SK-N-SH (cell line): Measurements from ENCODE around the gene RBMS3. TPM values are rescaled to one million over a fixed set of nuclear protein-coding genes. Genes with fewer than 3 reads are reported as not detected.

Experiments
- CTCF ChIA-PET: fragments of 300-600, 350-600 bp; formaldehyde crosslinking; extraction: SDS; loops from one replicate; lab custom pipeline; 2021; lab: Yijun Ruan, JAX
- POLR2A ChIA-PET: fragments of 350-600 bp; sonication (Branson Sonifier 250); formaldehyde crosslinking; extraction: SDS; loops from one replicate; lab custom pipeline; 2020; ENCODE audit warnings: antibody characterized with exemption, inconsistent platforms; lab: Yijun Ruan, JAX
- DNase-seq: peaks from one replicate; pipeline ENCODE4 v3.0.0; 2012
- H2AFZ ChIP-seq: fragments of 200-600 bp; sonication (generic); 2 replicates; pipeline ENCODE4 v1.8.1; 2016; ENCODE audit warnings: antibody characterized with exemption, mild to moderate bottlenecking, low read depth
- H3F3A ChIP-seq: fragments of 200-600 bp; sonication (generic); replicated peaks from 2 replicates; pipeline ENCODE3; 2016; ENCODE audit warnings: antibody characterized with exemption, mild to moderate bottlenecking; ENCODE audit not compliant: insufficient read depth
- H3K27ac ChIP-seq, 2 experiments: fragments of 200-500 bp in 1 of 2; fragments of 200-600 bp in 1 of 2; sonication (Bioruptor generic) in 1 of 2; sonication (generic), shearing (Covaris generic) in 1 of 2; 2 replicates each; pipeline versions ENCODE4 v1.5.1 to v1.6.1; 2014 to 2016; ENCODE audit warnings: low read depth in 2 of 2, inconsistent platforms in 1 of 2, low read length in 1 of 2, mild to moderate bottlenecking in 1 of 2, mixed read lengths in 1 of 2
- H3K27me3 ChIP-seq: fragments of 200-600 bp; sonication (generic), shearing (Covaris generic); 2 replicates; pipeline ENCODE4 v1.6.1; 2016; ENCODE audit warnings: mixed run types; ENCODE audit not compliant: insufficient read depth
- H3K36me3 ChIP-seq, 2 experiments: fragments of 200-500 bp in 1 of 2; fragments of 200-600 bp in 1 of 2; sonication (Bioruptor generic) in 1 of 2; sonication (generic) in 1 of 2; replicated peaks in 1 of 2; 2 replicates each; pipeline versions ENCODE3 to v1.5.1; 2014 to 2016; ENCODE audit warnings: low read length in 1 of 2, mild to moderate bottlenecking in 1 of 2; ENCODE audit not compliant: insufficient read depth in 2 of 2, control insufficient read depth in 1 of 2
- H3K4me1 ChIP-seq, 2 experiments: fragments of 200-500 bp in 1 of 2; fragments of 200-600 bp in 1 of 2; sonication (Bioruptor generic) in 1 of 2; sonication (generic), shearing (Covaris generic) in 1 of 2; 2 replicates each; pipeline versions ENCODE4 v1.5.1 to v1.6.1; 2014 to 2016; ENCODE audit warnings: low read depth in 1 of 2, low read length in 1 of 2, mixed run types in 1 of 2; ENCODE audit not compliant: insufficient read depth in 2 of 2, control insufficient read depth in 1 of 2
- H3K4me2 ChIP-seq: fragments of 200-600 bp; sonication (generic), shearing (Covaris generic); 2 replicates; pipeline ENCODE4 v1.6.1; 2017; ENCODE audit warnings: mixed run types
- H3K4me3 ChIP-seq, 2 experiments: fragments of 200-500 bp in 1 of 2; fragments of 200-600 bp in 1 of 2; sonication (Bioruptor generic) in 1 of 2; sonication (generic), shearing (Covaris generic) in 1 of 2; 2 replicates each; pipeline versions ENCODE4 v1.5.1 to v1.8.1; 2014 to 2016; ENCODE audit warnings: low read depth in 2 of 2, inconsistent platforms in 1 of 2, low read length in 1 of 2, mild to moderate bottlenecking in 1 of 2, mixed read lengths in 1 of 2, moderate library complexity in 1 of 2
- H3K79me2 ChIP-seq: fragments of 200-600 bp; sonication (generic); 2 replicates; pipeline ENCODE4 v1.8.1; 2017; ENCODE audit warnings: mild to moderate bottlenecking; ENCODE audit not compliant: insufficient read depth
- H3K9ac ChIP-seq: fragments of 200-600 bp; sonication (generic); 2 replicates; pipeline ENCODE4 v1.6.1; 2017; ENCODE audit warnings: mixed run types
- H3K9me2 ChIP-seq: fragments of 200-600 bp; sonication (generic); 2 replicates; pipeline ENCODE4 v1.6.1; 2017; ENCODE audit warnings: mixed run types
- H3K9me3 ChIP-seq: fragments of 200-600 bp; sonication (generic); 2 replicates; pipeline ENCODE4 v1.6.1; 2017; ENCODE audit warnings: mixed run types, mild to moderate bottlenecking, moderate library complexity
- H4K20me1 ChIP-seq: fragments of 200-600 bp; sonication (generic); 2 replicates; pipeline ENCODE4 v1.6.1; 2017; ENCODE audit warnings: mild to moderate bottlenecking, mixed run types; ENCODE audit not compliant: insufficient read depth
- CHD2 ChIP-seq: fragments of 150-350 bp; IDR thresholded peaks from 2 replicates; pipeline ENCODE4 v1.6.1; 2018; ENCODE audit warnings: low read length; ENCODE audit not compliant: partially characterized antibody
- EZH2phosphoT487 ChIP-seq: fragments of 200-600 bp; sonication (generic); IDR thresholded peaks from 2 replicates; pipeline ENCODE4 v1.6.1; 2017; ENCODE audit warnings: low read depth, mixed run types, mild to moderate bottlenecking, antibody characterized with exemption, moderate library complexity, borderline replicate concordance
- FOXJ3 ChIP-seq: sonication (generic); formaldehyde crosslinking; IDR thresholded peaks from 2 replicates; pipeline ENCODE4 v1.5.1; 2020; ENCODE audit warnings: mild to moderate bottlenecking, missing genetic modification reagents
- GATA2 ChIP-seq: sonication (generic); formaldehyde crosslinking; IDR thresholded peaks from 2 replicates; pipeline ENCODE4 v1.5.0; 2020; ENCODE audit warnings: mild to moderate bottlenecking, missing genetic modification reagents
- JUND ChIP-seq: IDR thresholded peaks from 2 replicates; pipeline ENCODE4 v1.4.0; 2012
- MAX ChIP-seq: IDR thresholded peaks from 2 replicates; pipeline ENCODE4 v1.4.0; 2012; ENCODE audit warnings: low read depth
- MXI1 ChIP-seq: IDR thresholded peaks from 2 replicates; pipeline ENCODE4 v1.6.1; 2012; ENCODE audit warnings: mild to moderate bottlenecking, low read depth, low read length, improper control_type of control experiment
- NFIC ChIP-seq: IDR thresholded peaks from 2 replicates; pipeline ENCODE4 v1.4.0; 2012; ENCODE audit warnings: borderline replicate concordance
- NRF1 ChIP-seq: IDR thresholded peaks from 2 replicates; pipeline ENCODE4 v1.6.1; 2012; ENCODE audit warnings: low read depth, mild to moderate bottlenecking, low read length
- PBX3 ChIP-seq: IDR thresholded peaks from 2 replicates; pipeline ENCODE4; 2012
- POLR2AphosphoS5 ChIP-seq: IDR thresholded peaks from 2 replicates; pipeline ENCODE4 v1.6.1; 2012; ENCODE audit warnings: low read depth, low read length
- RFX5 ChIP-seq: IDR thresholded peaks from 2 replicates; pipeline ENCODE4 v1.6.1; 2012; ENCODE audit warnings: mild to moderate bottlenecking, improper control_type of control experiment, low read length
- SIN3A ChIP-seq: IDR thresholded peaks from 2 replicates; pipeline ENCODE4 v1.6.1; 2012; ENCODE audit warnings: low read depth, mild to moderate bottlenecking, low read length, moderate library complexity, borderline replicate concordance
- SMC3 ChIP-seq: IDR thresholded peaks from 2 replicates; pipeline ENCODE4 v1.6.1; 2012; ENCODE audit warnings: low read depth, low read length, improper control_type of control experiment
- TEAD4 ChIP-seq: IDR thresholded peaks from 2 replicates; pipeline ENCODE4 v1.4.0; 2012; ENCODE audit warnings: mild to moderate bottlenecking, borderline replicate concordance; ENCODE audit not compliant: insufficient read depth
- USF2 ChIP-seq: fragments of 150-350 bp; IDR thresholded peaks from 2 replicates; pipeline ENCODE4 v1.6.1; 2017; ENCODE audit warnings: antibody characterized with exemption, low read length, low read depth, borderline replicate concordance
- YY1 ChIP-seq: IDR thresholded peaks from 2 replicates; pipeline ENCODE4 v1.4.0; 2012; ENCODE audit warnings: low read depth, mild to moderate bottlenecking
- ZBTB33 ChIP-seq: IDR thresholded peaks from 2 replicates; pipeline ENCODE4 v1.4.0; 2012; ENCODE audit warnings: low read depth, borderline replicate concordance
- WGBS: methylation state at CpG from one replicate; pipeline ENCODE4 v1.1.6; 2017; ENCODE audit warnings: low lambda C conversion rate; 5-methylcytosine and 5-hydroxymethylcytosine counted together
- polyA plus RNA-seq, 3 experiments: library from polyadenylated mRNA; depleted of rRNA; stranded (reverse); fragments of >200 nt; gene quantifications; 2 replicates each; pipeline ENCODE4 v1.2.3, GENCODE V29; 2012
- TF ChIP-seq, protein P1 (sequence below): fragments of 200-600 bp; sonication (generic); IDR thresholded peaks from 2 replicates; pipeline ENCODE4 v1.6.1; 2017; ENCODE audit warnings: antibody characterized with exemption, mild to moderate bottlenecking, moderate library complexity

Gene RBMS3
- polyA plus RNA-seq, 1 of the 3 experiments (the other 2 are of a cell fraction), result 8.2 TPM

- Histone ChIP-seq H3K27me3 (no peaks in the 10 kb centered on the region), H3K9ac (no peak overlapping the region), H3K4me3 (no peak overlapping the region), H3K9me2 (no peaks in the 10 kb centered on the region), H2AFZ (no peak overlapping the region), H3K4me1 (peaks cover 16 to 20% of the 10 kb centered on the region in 2 experiments; a peak in 3 of 4 replicates), H3K79me2 (peaks cover 99% of the 10 kb centered on the region), H3K4me2 (no peak overlapping the region), H3K27ac (peak overlapping the region in 1 of 2 experiments; percentile 69; a peak in 2 of 4 replicates), H3F3A (peaks cover 3% of the 10 kb centered on the region), H3K36me3 (peaks cover 8 to 9% of the 10 kb centered on the region in 2 experiments), H3K9me3 (no peaks in the 10 kb centered on the region), H4K20me1 (no peaks in the 10 kb centered on the region)
- ChIA-PET CTCF (interaction anchor here (0.8 kb wide), 1 partner anchor 216 kb away, joined by 3 read pairs; no protein-coding TSS in a partner anchor), POLR2A (no interaction called here)
- DNase-seq, result no peak
- WGBS, result over 99% methylated on average over 4 of the region's 4 CpGs
- no peak for TF ChIP-seq GATA2 (CRISPR knock-in tag)
- TF ChIP-seq MAX, result no peak
- no peak for TF ChIP-seq EZH2phosphoT487
- no peak for TF ChIP-seq JUND
- no peak for TF ChIP-seq MXI1
- TF ChIP-seq USF2, result no peak
Observed at GRCh38 chr3:29348316-29348715, 67.4 kb downstream of the RBMS3 start.

DNA sequence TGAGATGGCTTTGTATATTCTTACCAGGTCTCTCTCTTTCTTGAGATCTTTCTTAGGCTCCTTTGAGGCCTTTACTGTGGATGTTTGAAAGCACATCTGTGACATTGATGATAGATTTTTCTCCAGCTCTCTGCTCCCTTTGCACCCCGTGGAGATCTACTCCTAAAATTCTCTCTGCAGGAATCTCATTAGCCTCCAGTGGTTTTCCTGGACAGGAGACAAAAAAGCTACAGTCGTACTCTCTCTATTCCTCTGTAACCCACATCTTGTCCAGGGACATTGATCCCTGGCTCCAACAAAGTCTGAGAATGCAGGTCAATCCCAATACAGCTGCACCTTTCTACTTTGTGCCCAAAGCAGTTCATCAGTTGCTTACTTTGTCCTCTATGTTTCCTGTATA is 68.2 kb downstream of the RBMS3 start:
- ChIA-PET POLR2A (no interaction called here), CTCF (interaction anchor here (0.9 kb wide), 1 partner anchor 87 kb away, joined by 4 read pairs; no protein-coding TSS in a partner anchor)
- H3K4me1 ChIP-seq, result peaks cover 16 to 21% of the 10 kb centered on the region in 2 experiments; a peak in 3 of 4 replicates
- no peak for DNase-seq
- no peaks in the 10 kb centered on the region for H4K20me1 ChIP-seq
- H3F3A ChIP-seq, result peaks cover 3% of the 10 kb centered on the region
- no peaks in the 10 kb centered on the region for H3K9me2 ChIP-seq
- H3K79me2 ChIP-seq, result peaks cover 99% of the 10 kb centered on the region
- H3K27ac ChIP-seq, result peak overlapping the region in 1 of 2 experiments; percentile 55; a peak in 2 of 4 replicates
- H3K4me3 ChIP-seq, result no peak overlapping the region
- WGBS, result 82% methylated on average over 2 of the region's 2 CpGs
- peaks cover 3 to 8% of the 10 kb centered on the region in 2 experiments for H3K36me3 ChIP-seq
- H3K27me3 ChIP-seq, result no peaks in the 10 kb centered on the region
- no peak overlapping the region for H3K9ac ChIP-seq
- no peaks in the 10 kb centered on the region for H3K9me3 ChIP-seq
- H2AFZ ChIP-seq, result no peak overlapping the region
- no peak overlapping the region for H3K4me2 ChIP-seq
- TF ChIP-seq MAX (no peak), MXI1 (no peak), SIN3A (no peak), PBX3 (no peak), YY1 (no peak), RFX5 (no peak), ZBTB33 (no peak), EZH2phosphoT487 (no peak), NRF1 (no peak), CHD2 (no peak), JUND (no peak), FOXJ3 (CRISPR knock-in tag) (no peak), GATA2 (CRISPR knock-in tag) (no peak), TEAD4 (no peak), SMC3 (no peak), POLR2AphosphoS5 (no peak), NFIC (no peak)
- TF ChIP-seq, protein P1, sequence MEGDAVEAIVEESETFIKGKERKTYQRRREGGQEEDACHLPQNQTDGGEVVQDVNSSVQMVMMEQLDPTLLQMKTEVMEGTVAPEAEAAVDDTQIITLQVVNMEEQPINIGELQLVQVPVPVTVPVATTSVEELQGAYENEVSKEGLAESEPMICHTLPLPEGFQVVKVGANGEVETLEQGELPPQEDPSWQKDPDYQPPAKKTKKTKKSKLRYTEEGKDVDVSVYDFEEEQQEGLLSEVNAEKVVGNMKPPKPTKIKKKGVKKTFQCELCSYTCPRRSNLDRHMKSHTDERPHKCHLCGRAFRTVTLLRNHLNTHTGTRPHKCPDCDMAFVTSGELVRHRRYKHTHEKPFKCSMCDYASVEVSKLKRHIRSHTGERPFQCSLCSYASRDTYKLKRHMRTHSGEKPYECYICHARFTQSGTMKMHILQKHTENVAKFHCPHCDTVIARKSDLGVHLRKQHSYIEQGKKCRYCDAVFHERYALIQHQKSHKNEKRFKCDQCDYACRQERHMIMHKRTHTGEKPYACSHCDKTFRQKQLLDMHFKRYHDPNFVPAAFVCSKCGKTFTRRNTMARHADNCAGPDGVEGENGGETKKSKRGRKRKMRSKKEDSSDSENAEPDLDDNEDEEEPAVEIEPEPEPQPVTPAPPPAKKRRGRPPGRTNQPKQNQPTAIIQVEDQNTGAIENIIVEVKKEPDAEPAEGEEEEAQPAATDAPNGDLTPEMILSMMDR, result no peak
